NCI-H1930 (cell line): Measurements from ENCODE around the gene MAZ.

Experiments
- DNase-seq, 2 experiments: peaks; one replicate each; lab custom pipeline; 2025; lab: John Stamatoyannopoulos, UW

Gene MAZ

DNA sequence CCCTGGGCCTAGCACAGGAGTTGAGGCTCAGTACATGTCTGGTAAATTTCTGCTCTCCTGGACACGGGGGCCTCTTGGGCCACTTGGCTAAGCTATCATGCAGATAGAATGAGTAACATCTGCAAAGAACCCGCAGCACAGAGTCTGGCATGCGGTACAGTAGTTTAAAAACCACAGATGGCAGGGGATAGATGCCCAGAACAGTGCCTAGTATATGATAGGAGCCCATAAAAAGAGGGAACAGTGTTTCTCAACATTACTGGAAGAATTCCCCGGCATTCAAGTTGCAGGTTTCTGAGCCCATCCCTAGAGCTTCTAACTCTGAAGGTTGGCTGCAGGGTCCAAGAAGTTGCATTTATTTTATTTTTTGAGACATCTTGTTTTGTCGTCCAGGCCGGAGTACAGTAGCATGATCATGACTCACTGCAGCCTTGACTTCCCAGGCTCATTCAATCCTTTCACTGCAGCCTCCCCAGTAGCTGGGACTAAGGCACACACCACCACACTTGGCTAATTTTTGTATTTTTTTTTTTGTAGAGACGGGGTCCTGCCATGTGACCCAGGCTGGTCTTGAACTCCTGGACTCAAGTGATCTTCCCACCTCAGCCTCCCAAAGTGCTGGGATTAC lies 50.9 kb downstream of the MAZ start:
- DNase-seq, result no peak

DNA sequence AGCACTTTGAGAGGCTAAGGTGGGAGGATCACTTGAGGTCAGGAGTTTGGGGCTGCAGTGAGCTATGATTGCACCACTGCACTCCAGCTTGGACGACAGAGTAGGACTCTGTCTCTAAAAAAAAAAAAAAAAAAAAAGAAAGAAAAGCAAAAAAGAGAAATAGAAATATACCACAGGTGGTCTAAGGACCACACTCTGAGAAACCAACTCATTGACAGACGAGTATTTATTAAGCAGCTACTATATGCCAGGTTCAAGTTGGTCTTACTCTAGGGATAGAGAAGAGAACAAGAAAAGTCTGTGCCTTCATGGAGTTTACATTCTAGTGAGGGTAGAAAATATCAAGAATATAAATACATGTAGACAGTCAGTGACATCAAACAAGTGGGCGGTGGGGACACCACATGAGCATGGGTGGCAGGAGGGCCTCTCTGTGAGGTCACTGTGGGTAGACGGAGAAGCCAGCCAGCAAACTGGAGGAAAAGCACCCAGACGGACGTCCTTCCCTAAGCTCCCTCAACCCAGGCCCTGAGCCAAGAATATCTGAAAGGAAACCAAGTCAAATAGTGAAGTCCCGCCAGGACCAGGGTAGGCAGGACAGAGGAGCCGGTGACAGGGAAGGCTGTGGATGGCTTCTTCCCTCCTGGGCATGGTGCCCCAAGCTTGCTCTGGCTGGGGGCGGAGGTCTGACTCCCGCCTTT lies 52.0 kb downstream of the MAZ start:
- no peak for DNase-seq

DNA sequence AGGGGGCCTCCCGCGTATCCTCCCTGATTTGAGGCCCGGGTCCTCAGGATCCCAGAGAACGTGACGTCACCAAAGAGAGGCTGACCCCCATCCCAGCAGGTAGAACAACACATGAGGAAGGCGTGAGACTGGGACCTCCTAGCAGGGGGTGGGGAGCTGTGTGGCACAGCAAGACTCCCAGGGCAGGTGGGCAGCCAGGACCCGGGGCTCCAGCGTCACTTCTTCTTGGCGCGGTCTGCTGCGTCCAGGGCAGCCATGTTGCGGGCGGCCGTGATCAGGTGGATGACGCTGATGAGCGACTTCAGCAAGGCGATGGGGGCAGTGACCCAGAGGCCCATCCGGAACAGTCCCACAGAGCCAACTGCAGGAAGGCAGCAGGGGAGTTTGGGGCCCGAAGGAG lies 52.6 kb downstream of the MAZ start:
- no peak for DNase-seq

DNA sequence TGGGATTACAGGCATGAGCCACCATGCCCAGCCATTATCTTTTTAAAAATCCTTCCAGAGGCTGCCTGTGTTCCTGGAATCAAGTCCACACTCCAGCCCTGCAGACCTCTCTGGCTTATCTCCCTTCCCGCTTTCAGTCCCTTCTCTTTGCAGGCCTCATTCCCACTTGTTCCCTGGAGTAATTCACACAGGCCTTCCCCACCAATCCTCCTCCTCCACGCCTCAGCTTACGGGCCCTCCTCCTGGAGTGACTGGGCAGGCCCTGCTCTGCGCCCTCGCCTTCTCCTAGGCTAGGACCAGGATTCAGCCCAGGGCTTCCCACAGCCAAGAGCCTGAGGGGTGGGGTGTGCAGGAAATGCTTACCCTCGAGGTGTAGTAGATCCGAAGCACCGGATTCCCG lies 53.9 kb downstream of the MAZ start:
- no peak for DNase-seq
